Stimulated activated CD8-positive, alpha-beta memory T cell treated with anti-CD3 and anti-CD28 coated beads, Interleukin-7, amount 100 ng/mL, for 48 hours (primary cell): ENCODE measurements around the gene HNRNPF.
"Not testable (repeated sequence)": the region's sequence is repeated elsewhere in the genome, so short reads cannot be mapped to it uniquely, and the experiment has no call there.

Experiments used
- DNase-seq, 2 donors: peaks; one replicate each; pipeline ENCODE4 v3.0.0-alpha.2; 2020; ENCODE audit warnings: low read depth in 1 of 2; ENCODE audit errors: extremely low read depth in 1 of 2

HNRNPF gene

GRCh38 chr10:43408710-43409384 lies at the start of gene HNRNPF:
Gene HNRNPF, minus strand, starts transcription at chr10:43409186. Its CDS starts 21,302 bp downstream, at chr10:43387884.
- peak; percentile 93 to 95 for DNase-seq

GRCh38 chr10:43458227-43458626 lies 49.2 kb upstream of the HNRNPF start:
- DNase-seq = no peak

GRCh38 chr10:43456561-43456960 lies 47.6 kb upstream of the HNRNPF start:
- not testable (repeated sequence) for DNase-seq

- not testable (repeated sequence) for DNase-seq
Measured at GRCh38 chr10:43454025-43454424, 45.0 kb upstream of the HNRNPF start.

- DNase-seq = no peak
Measured at GRCh38 chr10:43453266-43453831, 44.4 kb upstream of the HNRNPF start.

- no peak for DNase-seq
Measured at GRCh38 chr10:43452356-43452914, 43.4 kb upstream of the HNRNPF start.

GRCh38 chr10:43448742-43449141 lies 39.8 kb upstream of the HNRNPF start:
- no peak for DNase-seq

- not testable (repeated sequence) for DNase-seq
Measured at GRCh38 chr10:43446219-43447017, 37.4 kb upstream of the HNRNPF start.

- DNase-seq = no peak
Measured at GRCh38 chr10:43444897-43445466, 36.0 kb upstream of the HNRNPF start.

GRCh38 chr10:43444323-43444722 lies 35.3 kb upstream of the HNRNPF start:
- no peak for DNase-seq

- no peak for DNase-seq
Measured at GRCh38 chr10:43440463-43441134, 31.6 kb upstream of the HNRNPF start.

GRCh38 chr10:43437141-43437870 lies 28.3 kb upstream of the HNRNPF start:
- DNase-seq = no peak

GRCh38 chr10:43436291-43437140 lies 27.5 kb upstream of the HNRNPF start, which contains the start of gene ZNF487:
Gene ZNF487, plus strand, starts transcription at chr10:43437111. Its CDS starts 38,703 bp downstream, at chr10:43475814.
- DNase-seq = peak; percentile 73 to 77

GRCh38 chr10:43430926-43431663 lies 22.1 kb upstream of the HNRNPF start:
- DNase-seq = no peak

GRCh38 chr10:43427166-43427825 lies 18.3 kb upstream of the HNRNPF start:
- no peak for DNase-seq

GRCh38 chr10:43426476-43426875 lies 17.5 kb upstream of the HNRNPF start:
- not testable (repeated sequence) for DNase-seq

- no peak for DNase-seq
Measured at GRCh38 chr10:43424416-43424815, 15.4 kb upstream of the HNRNPF start.

GRCh38 chr10:43421944-43422343 lies 13.0 kb upstream of the HNRNPF start:
- DNase-seq = not testable (repeated sequence)
